Spinal cord (tissue), 10 donors: ENCODE measurements around the gene TFF1. TPM values are rescaled to one million over a fixed set of nuclear protein-coding genes. Genes with fewer than 3 reads are reported as not detected.
"Not testable (repeated sequence)": the region's sequence is repeated elsewhere in the genome, so short reads cannot be mapped to it uniquely, and the experiment has no call there.

Experiments
- DNase-seq, 6 donors: peaks; one replicate each; pipeline versions ENCODE4 v3.0.0 to v3.0.0-alpha.2; 2013 to 2015; ENCODE audit warnings: low spot score in 6 of 6, low read depth in 4 of 6
- H3K27ac ChIP-seq: one replicate; pipeline ENCODE4 v1.5.1; 2013; ENCODE audit warnings: low read depth, low read length, control low read depth
- H3K27me3 ChIP-seq: one replicate; pipeline ENCODE4 v1.6.1; 2013; ENCODE audit warnings: low read length; ENCODE audit not compliant: control insufficient read depth, insufficient read depth
- H3K36me3 ChIP-seq: one replicate; pipeline ENCODE4 v1.6.1; 2013; ENCODE audit warnings: low read length; ENCODE audit not compliant: control insufficient read depth, insufficient read depth
- H3K4me1 ChIP-seq: one replicate; pipeline ENCODE4 v1.6.1; 2013; ENCODE audit warnings: low read length; ENCODE audit not compliant: control insufficient read depth, insufficient read depth
- H3K4me3 ChIP-seq: one replicate; pipeline ENCODE4 v1.5.1; 2013; ENCODE audit warnings: low read depth, low read length, control low read depth
- H3K9me3 ChIP-seq: one replicate; pipeline ENCODE4 v1.6.1; 2013; ENCODE audit warnings: low read length; ENCODE audit not compliant: control insufficient read depth, insufficient read depth
- WGBS: methylation state at CpG from one replicate; pipeline ENCODE4 v1.1.5; 2013; ENCODE audit warnings: missing lambda C conversion rate; ENCODE audit not compliant: insufficient coverage; 5-methylcytosine and 5-hydroxymethylcytosine counted together
- polyA plus RNA-seq, 2 donors: library from polyadenylated mRNA; unstranded; fragments of 120-200 nt; gene quantifications; one replicate each; pipeline ENCODE4 v1.2.1, GENCODE V29; 2013; ENCODE audit not compliant: insufficient read length in 2 of 2
- total RNA-seq, 2 donors: library from RNA; depleted of rRNA in 1 of 2; stranded (reverse); fragments of 120-200 nt in 1 of 2; fragments of >200 nt in 1 of 2; gene quantifications; one replicate each; pipeline versions ENCODE4 v1.2.3 to v1.2.4, GENCODE V29; 2013 to 2014
- donor health status: healthy.

TFF1 gene
- total and polyA plus RNA-seq, 4 donors: not detected

- Histone ChIP-seq H3K27ac (no peak overlapping the region), H3K4me1 (no peaks in the 10 kb centered on the region), H3K4me3 (no peak overlapping the region), H3K27me3 (no peaks in the 10 kb centered on the region), H3K9me3 (no peaks in the 10 kb centered on the region), H3K36me3 (no peaks in the 10 kb centered on the region)
- DNase-seq: no peak
- 66% methylated on average over 6 of the region's 7 CpGs for WGBS
Measured at GRCh38 chr21:42409366-42409765, 43.0 kb upstream of the TFF1 start.

- H3K27me3 ChIP-seq, H3K9me3 ChIP-seq, H3K27ac ChIP-seq, H3K4me3 ChIP-seq, DNase-seq, H3K36me3 ChIP-seq, H3K4me1 ChIP-seq: not testable (repeated sequence)
- WGBS: no CpG with 5 or more reads among the region's 5 CpGs
Measured at GRCh38 chr21:42408718-42409117, 42.4 kb upstream of the TFF1 start.

GRCh38 chr21:42407476-42407875 lies 41.1 kb upstream of the TFF1 start:
- no peak for DNase-seq
- Histone ChIP-seq H3K36me3 (no peaks in the 10 kb centered on the region), H3K4me1 (peaks cover 4% of the 10 kb centered on the region), H3K4me3 (no peak overlapping the region), H3K27me3 (no peaks in the 10 kb centered on the region), H3K9me3 (no peaks in the 10 kb centered on the region), H3K27ac (no peak overlapping the region)
- 70% methylated on average over 1 of the region's 5 CpGs for WGBS

- no peak overlapping the region for H3K4me3 ChIP-seq
- H3K9me3 ChIP-seq: no peaks in the 10 kb centered on the region
- no peaks in the 10 kb centered on the region for H3K36me3 ChIP-seq
- no peak for DNase-seq
- H3K27ac ChIP-seq: no peak overlapping the region
- peaks cover 4% of the 10 kb centered on the region for H3K4me1 ChIP-seq
- WGBS: 96% methylated on average over 6 of the region's 7 CpGs
- H3K27me3 ChIP-seq: no peaks in the 10 kb centered on the region
Measured at GRCh38 chr21:42406866-42407265, 40.5 kb upstream of the TFF1 start.

- no peaks in the 10 kb centered on the region for H3K27me3 ChIP-seq
- peaks cover 4% of the 10 kb centered on the region for H3K4me1 ChIP-seq
- 87% methylated on average over 7 of the region's 10 CpGs for WGBS
- H3K36me3 ChIP-seq: no peaks in the 10 kb centered on the region
- H3K27ac ChIP-seq: no peak overlapping the region
- no peak for DNase-seq
- no peak overlapping the region for H3K4me3 ChIP-seq
- H3K9me3 ChIP-seq: no peaks in the 10 kb centered on the region
Measured at GRCh38 chr21:42406201-42406621, 39.9 kb upstream of the TFF1 start.

GRCh38 chr21:42405064-42406013 lies 39.0 kb upstream of the TFF1 start:
- Histone ChIP-seq H3K4me1 (peaks cover 4% of the 10 kb centered on the region), H3K9me3 (no peaks in the 10 kb centered on the region), H3K27ac (no peak overlapping the region), H3K27me3 (no peaks in the 10 kb centered on the region), H3K4me3 (no peak overlapping the region), H3K36me3 (no peaks in the 10 kb centered on the region)
- WGBS: 85% methylated on average over 19 of the region's 23 CpGs
- DNase-seq: no peak

- peaks cover 4% of the 10 kb centered on the region for H3K4me1 ChIP-seq
- 70% methylated on average over 9 of the region's 10 CpGs for WGBS
- H3K27ac ChIP-seq: no peak overlapping the region
- DNase-seq: no peak
- H3K4me3 ChIP-seq: no peak overlapping the region
- H3K9me3 ChIP-seq: no peaks in the 10 kb centered on the region
- no peaks in the 10 kb centered on the region for H3K36me3 ChIP-seq
- H3K27me3 ChIP-seq: no peaks in the 10 kb centered on the region
Measured at GRCh38 chr21:42404539-42404938, 38.2 kb upstream of the TFF1 start.

GRCh38 chr21:42403611-42404231 lies 37.4 kb upstream of the TFF1 start, which contains the start of gene UBASH3A:
Gene UBASH3A, plus strand, starts transcription at chr21:42403902. Its CDS starts 44 bp downstream, at chr21:42403946.
- no peaks in the 10 kb centered on the region for H3K9me3 ChIP-seq
- no peak for DNase-seq
- 85% methylated on average over 21 of the region's 21 CpGs for WGBS
- no peak within 1 kb of the TSS for H3K4me3 ChIP-seq
- H3K27ac ChIP-seq: no peak within 1 kb of the TSS
- no peaks in the 10 kb centered on the region for H3K27me3 ChIP-seq
- peaks cover 4% of the 10 kb centered on the region for H3K4me1 ChIP-seq
- no peaks in the 10 kb centered on the region for H3K36me3 ChIP-seq

- Histone ChIP-seq H3K4me3 (no peak overlapping the region), H3K27me3 (no peaks in the 10 kb centered on the region), H3K4me1 (peaks cover 6% of the 10 kb centered on the region), H3K36me3 (no peaks in the 10 kb centered on the region), H3K27ac (no peak overlapping the region), H3K9me3 (no peaks in the 10 kb centered on the region)
- no CpG with 5 or more reads among the region's 2 CpGs for WGBS
- no peak for DNase-seq
Measured at GRCh38 chr21:42401820-42402251, 35.5 kb upstream of the TFF1 start.
